Heart right ventricle (tissue), 16 donors: ENCODE results near the gene ADGRG4. TPM values are rescaled to one million over a fixed set of nuclear protein-coding genes. Genes with fewer than 3 reads are reported as not detected.

Experiments used
- ATAC-seq, 8 donors: fragments of 200-7000 bp; cut with Tn5 transposase; one replicate each; pipeline ENCODE4 v1.9.1; 2020; ENCODE audit warnings: mild to moderate bottlenecking in 8 of 8, moderate library complexity in 8 of 8, moderate number of reproducible peaks in 1 of 8
- DNase-seq, 2 donors: peaks; one replicate each; pipeline ENCODE4 v3.0.0-alpha.2; 2020
- H3K27ac ChIP-seq, 10 donors: fragments of 200-600 bp; sonication (generic) in 2 of 10; one replicate each; pipeline versions ENCODE4 v1.5.0 to v1.8.0; 2020 to 2022; ENCODE audit warnings: mild to moderate bottlenecking in 3 of 10
- H3K27me3 ChIP-seq, 7 donors: fragments of 200-600 bp; one replicate each; pipeline ENCODE4 v1.8.0; 2021 to 2022; ENCODE audit warnings: mild to moderate bottlenecking in 2 of 7
- H3K36me3 ChIP-seq, 9 donors: fragments of 200-600 bp; sonication (generic) in 1 of 9; one replicate each; pipeline versions ENCODE4 v1.5.0 to v1.8.0; 2020 to 2022; ENCODE audit warnings: mild to moderate bottlenecking in 2 of 9
- H3K4me1 ChIP-seq, 9 donors: fragments of 200-600 bp; sonication (generic) in 1 of 9; one replicate each; pipeline versions ENCODE4 v1.5.0 to v1.8.0; 2020 to 2022; ENCODE audit warnings: mild to moderate bottlenecking in 4 of 9
- H3K4me3 ChIP-seq, 10 donors: fragments of 200-600 bp; sonication (generic) in 2 of 10; one replicate each; pipeline versions ENCODE4 v1.5.0 to v1.8.0; 2020 to 2022; ENCODE audit warnings: mild to moderate bottlenecking in 7 of 10, moderate library complexity in 2 of 10
- H3K9me3 ChIP-seq, 11 donors: fragments of 200-600 bp in 10 of 11; sonication (generic) in 2 of 11; one replicate each; pipeline versions ENCODE4 v1.5.0 to v1.8.0; 2013 to 2022; ENCODE audit warnings: mild to moderate bottlenecking in 2 of 11, control low read depth in 1 of 11, moderate library complexity in 1 of 11
- CTCF ChIP-seq, 9 donors: fragments of 200-600 bp; sonication (generic) in 2 of 9; IDR thresholded peaks; one replicate each; pipeline versions ENCODE4 v1.5.0 to v1.8.0; 2021 to 2022; ENCODE audit warnings: antibody characterized with exemption in 9 of 9, mild to moderate bottlenecking in 5 of 9, moderate library complexity in 1 of 9
- WGBS, 2 donors: extraction: QIAGEN DNeasy Blood & Tissue Kit; methylation state at CpG; one replicate each; pipeline ENCODE4 v1.1.7; 2013; ENCODE audit warnings: inconsistent platforms in 1 of 2; 5-methylcytosine and 5-hydroxymethylcytosine counted together
- intact Hi-C, 10 donors: fragments of 100-400 bp; cut with DNase I; formaldehyde crosslinking; loops; one replicate each; pipeline versions ENCODE4 v1.11.1 to v1.14.2; 2022
- polyA plus RNA-seq, 2 donors: library from polyadenylated mRNA; stranded (reverse); fragments of 200-250 nt; gene quantifications; one replicate each; pipeline ENCODE4 v1.2.3, GENCODE V29; 2013
- total RNA-seq, 10 donors: library from RNA; stranded (reverse); fragmentation: NEBNext Ultra II Directional in 3 of 10; extraction: Animal tissue kit (Norgen Biotek cat#: 25700) in 3 of 10; gene quantifications; one replicate each; pipeline versions ENCODE4 v1.2.1 to v1.2.4, GENCODE V29; 2021 to 2023
- donor health status: Arrhythmogenic right ventricular cardiomyopathy.
- donor health status: ischemic (EF 13 %, LVEDD 7.1; RV severe dilation, severe dysfunction).
- donor health status: healthy with polysubstance abuse.
- donor health status: DM: no; HTN: yes; CAD: no.
- donor health status: DM: no; HTN: no; CAD: no.
- donor health status: ischemic (EF 25% LVEDD 6.9; RV normal size, moderate dysfunction).
- donor health status: ischemic (EF 25% LVEDD 5.7; RV mildly dilated, moderate dysfunction).
- donor health status: healthy.
- donor health status: DM: yes; HTN: yes; CAD: no.
- donor health status: Ischemic cardiomyopathy.
- donor health status: ischemic (EF 35%, LVEDD 5.7; RV mildly dilated, moderate dysfunction).
- donor health status: nonischemic (EF 11% LVEDD 7.7; RV severe dilation, severe dysfunction).
- donor health status: DM: yes; HTN: yes; CAD: no.
- donor health status: PGD.
- donor health status: ischemic (EF 29% LVEDD 5.4; RV normal size, mild dysfunction).
- donor health status: nonischemic (EF 23%, LVEDD 6.1; RV moderate dilation, normal function).

Gene ADGRG4
- total and polyA plus RNA-seq, 12 donors = 0.02 to 0.09 TPM; not detected in 10

DNA sequence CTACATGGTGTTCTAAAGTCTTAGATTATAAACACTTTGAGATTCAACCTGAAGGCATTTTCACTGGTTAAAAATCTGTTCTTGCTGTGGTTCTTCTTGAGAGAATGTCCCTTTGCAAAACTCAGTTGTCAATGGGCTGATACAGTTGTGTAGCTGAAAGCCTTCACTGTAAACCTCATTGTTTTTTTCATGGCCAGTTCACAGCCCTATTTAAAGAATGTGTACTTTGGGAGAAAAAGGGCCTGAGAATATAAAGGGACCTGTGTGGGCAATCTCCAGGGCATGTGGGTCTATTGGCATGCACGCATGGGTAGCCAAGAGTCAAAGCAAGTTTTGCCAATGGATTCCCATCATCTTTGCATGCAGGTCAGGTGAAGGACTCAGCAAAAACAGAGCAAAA, 41.8 kb upstream of the ADGRG4 start:
- 70 to 92% methylated on average over 1 of the region's 1 CpG for WGBS, 2 donors

DNA sequence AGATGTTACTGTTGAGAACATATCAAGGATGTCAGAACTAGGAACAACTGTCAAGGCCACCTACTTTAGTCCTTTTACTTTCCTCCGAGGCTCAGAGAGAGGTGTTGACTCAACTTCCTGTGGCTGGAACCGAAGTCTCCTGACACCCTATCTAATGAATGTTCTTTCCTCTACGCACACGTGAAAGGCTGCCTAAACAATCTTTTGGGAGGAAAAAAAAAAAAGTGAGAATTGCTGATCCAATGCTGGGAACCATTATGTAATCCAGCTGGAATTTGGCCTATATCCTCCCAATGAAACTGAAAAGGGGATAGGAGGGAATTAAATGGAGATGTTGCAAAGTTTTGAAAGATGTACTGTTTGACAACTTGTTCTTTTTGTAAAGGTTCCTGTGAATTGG, 41.2 kb upstream of the ADGRG4 start:
- DNase-seq (no peak), ATAC-seq (peak in 6 of 8 donors; percentile 47 to 81 (median 72))
- Histone ChIP-seq H3K27ac (peak overlapping the region in 8 of 10 donors; percentile 16 to 62 (median 55)), H3K9me3 (no peaks in the 10 kb centered on the region), H3K36me3 (no peaks in the 10 kb centered on the region), H3K4me1 (peaks cover 0 to 27% (median 6%) of the 10 kb centered on the region in 9 donors), H3K4me3 (no peak overlapping the region), H3K27me3 (peaks cover 0 to 8% (median 0%) of the 10 kb centered on the region in 7 donors)
- intact Hi-C loops = loop anchor here in 1 of 10 donors (10.0 kb wide), 1 partner anchor 235 kb away; the partner anchor contains the start of gene HTATSF1
- WGBS, 2 donors = 26 to 49% methylated on average over 4 of the region's 4 CpGs
- TF ChIP-seq CTCF (IDR thresholded peaks at IDR 0.05) = no peak

More for the DNA sequence above, 41.8 kb upstream of the ADGRG4 start:
- Histone ChIP-seq H3K4me3 (no peak overlapping the region), H3K27me3 (peaks cover 0 to 3% (median 0%) of the 10 kb centered on the region in 7 donors), H3K36me3 (no peaks in the 10 kb centered on the region), H3K9me3 (no peaks in the 10 kb centered on the region), H3K4me1 (peaks cover 0 to 27% (median 6%) of the 10 kb centered on the region in 9 donors), H3K27ac (peak overlapping the region in 5 of 10 donors; percentile 39 to 62 (median 58))
- TF ChIP-seq CTCF (IDR thresholded peaks at IDR 0.05) = no peak
- DNase-seq (no peak), ATAC-seq (no peak)
- intact Hi-C loops = loop anchor here in 1 of 10 donors (10.0 kb wide), 1 partner anchor 236 kb away; the partner anchor contains the start of gene HTATSF1

GRCh38 chrX:136260776-136261175, 40.0 kb upstream of the ADGRG4 start:
- no peak for DNase-seq

DNA sequence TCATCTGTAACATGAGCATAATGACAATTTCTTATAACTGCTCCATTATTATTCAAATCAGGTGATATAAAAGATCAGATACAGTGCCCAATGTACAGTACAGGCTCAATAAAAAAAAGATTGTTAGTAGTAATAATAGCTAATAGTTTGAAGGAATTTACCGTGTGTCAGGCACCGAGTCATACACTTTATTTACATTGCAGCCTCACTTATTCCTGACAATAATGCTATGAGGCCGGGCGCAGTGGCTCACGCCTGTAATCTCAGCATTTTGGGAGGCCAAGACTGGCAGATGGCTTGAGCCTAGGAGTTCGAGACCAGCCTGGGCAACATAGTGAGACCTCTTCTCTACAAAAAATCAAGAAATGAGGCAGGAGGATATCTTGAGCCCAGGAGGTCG, 39.4 kb upstream of the ADGRG4 start:
- H3K4me3 ChIP-seq = no peak overlapping the region
- WGBS, 2 donors = 92% methylated on average over 7 of the region's 7 CpGs
- H3K36me3 ChIP-seq = no peaks in the 10 kb centered on the region
- no peaks in the 10 kb centered on the region for H3K9me3 ChIP-seq
- TF ChIP-seq CTCF (IDR thresholded peaks at IDR 0.05) = no peak
- intact Hi-C loops = loop anchor here in 2 of 10 donors (10.0 kb wide), 1 partner anchor 97 kb away; no protein-coding TSS in a partner anchor
- peaks cover 0 to 13% (median 0%) of the 10 kb centered on the region in 7 donors for H3K27me3 ChIP-seq
- ATAC-seq (no peak), DNase-seq (no peak)
- no peak overlapping the region for H3K27ac ChIP-seq
- H3K4me1 ChIP-seq = peaks cover 0 to 27% (median 6%) of the 10 kb centered on the region in 9 donors

More at GRCh38 chrX:136260776-136261175, 40.0 kb upstream of the ADGRG4 start:
- Histone ChIP-seq H3K4me3 (no peak overlapping the region), H3K9me3 (no peaks in the 10 kb centered on the region), H3K4me1 (peaks cover 0 to 27% (median 6%) of the 10 kb centered on the region in 9 donors), H3K27me3 (peaks cover 0 to 13% (median 0%) of the 10 kb centered on the region in 7 donors), H3K36me3 (no peaks in the 10 kb centered on the region), H3K27ac (peak overlapping the region in 3 of 10 donors; percentile 9 to 60 (median 16))
- intact Hi-C loops = loop anchor here in 2 of 10 donors (10.0 kb wide), 1 partner anchor 96 kb away; no protein-coding TSS in a partner anchor
- no peak for ATAC-seq
- TF ChIP-seq CTCF (IDR thresholded peaks at IDR 0.05) = no peak
